NAMALWA (cell line): ENCODE results near the gene MATN4.

Experiments
- DNase-seq: peaks from one replicate; pipeline ENCODE4 v3.0.0-alpha.2; 2015; ENCODE audit warnings: low spot score

The MATN4 gene

GRCh38 chr20:45290677-45291355 lies 17.3 kb downstream of the MATN4 start:
- DNase-seq, result peak; percentile 87

DNA sequence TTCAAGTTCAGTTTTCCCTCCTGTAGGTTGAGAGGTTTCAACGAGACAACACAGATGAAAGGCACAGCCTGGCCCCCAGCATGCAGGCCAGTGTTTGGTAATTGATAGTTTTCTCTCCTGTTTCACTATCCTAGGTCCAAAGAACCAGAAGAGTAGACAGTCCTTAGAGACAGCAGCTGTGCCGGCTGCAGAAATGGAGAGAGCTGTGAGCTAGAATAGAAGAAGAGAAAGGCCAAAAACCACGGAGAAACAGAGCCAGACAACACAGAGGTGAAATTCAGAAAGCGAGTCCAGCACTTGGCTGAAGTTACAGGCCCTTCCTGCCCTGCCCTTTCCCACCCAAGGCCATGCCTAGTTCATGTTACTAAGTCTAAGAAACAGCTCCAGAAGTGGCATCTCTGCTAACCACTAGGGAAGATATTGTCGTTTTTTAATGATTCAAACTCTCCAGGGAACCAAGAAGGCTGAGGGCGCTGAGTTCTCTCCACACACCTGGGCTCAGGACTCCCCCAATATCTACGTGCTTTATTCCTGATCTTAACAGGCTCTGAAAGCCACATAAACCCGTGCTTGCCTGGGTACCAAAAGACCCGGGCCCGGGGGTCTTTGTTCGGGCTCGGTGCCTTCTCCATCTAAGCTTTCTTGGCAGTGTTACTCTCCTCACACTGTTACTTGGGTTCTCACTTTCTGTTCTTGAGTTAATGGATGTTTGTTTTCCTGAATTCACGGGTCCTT lies 18.0 kb downstream of the MATN4 start:
- no peak for DNase-seq

- no peak for DNase-seq
These were observed 19.2 kb downstream of the MATN4 start for GRCh38 chr20:45288860-45289259.

GRCh38 chr20:45288376-45288775 lies 19.7 kb downstream of the MATN4 start:
- no peak for DNase-seq

- no peak for DNase-seq
These were observed 24.5 kb downstream of the MATN4 start for GRCh38 chr20:45283551-45284057.

- no peak for DNase-seq
These were observed 25.2 kb downstream of the MATN4 start for GRCh38 chr20:45282700-45283550.

GRCh38 chr20:45279992-45280391 lies 28.1 kb downstream of the MATN4 start:
- no peak for DNase-seq

DNA sequence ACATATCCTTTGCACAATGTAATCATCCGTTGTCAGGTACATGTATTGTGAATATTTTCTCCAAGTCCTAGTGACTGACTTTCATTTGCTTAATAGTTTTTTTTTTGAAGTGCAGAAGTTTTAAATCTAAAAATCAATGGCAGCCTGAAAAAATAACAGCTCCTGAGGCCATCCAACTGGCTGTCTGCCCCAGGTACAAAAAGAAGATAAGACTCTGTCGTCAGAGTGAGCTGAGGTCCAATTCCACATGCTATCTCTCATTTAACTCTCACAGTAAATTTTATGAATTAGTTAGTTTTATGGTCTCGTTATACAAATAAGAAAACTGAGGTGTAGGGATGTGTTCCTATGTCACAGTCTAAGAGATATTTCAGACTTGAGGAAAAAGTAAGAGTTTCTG lies 32.8 kb downstream of the MATN4 start:
- DNase-seq, result no peak

DNA sequence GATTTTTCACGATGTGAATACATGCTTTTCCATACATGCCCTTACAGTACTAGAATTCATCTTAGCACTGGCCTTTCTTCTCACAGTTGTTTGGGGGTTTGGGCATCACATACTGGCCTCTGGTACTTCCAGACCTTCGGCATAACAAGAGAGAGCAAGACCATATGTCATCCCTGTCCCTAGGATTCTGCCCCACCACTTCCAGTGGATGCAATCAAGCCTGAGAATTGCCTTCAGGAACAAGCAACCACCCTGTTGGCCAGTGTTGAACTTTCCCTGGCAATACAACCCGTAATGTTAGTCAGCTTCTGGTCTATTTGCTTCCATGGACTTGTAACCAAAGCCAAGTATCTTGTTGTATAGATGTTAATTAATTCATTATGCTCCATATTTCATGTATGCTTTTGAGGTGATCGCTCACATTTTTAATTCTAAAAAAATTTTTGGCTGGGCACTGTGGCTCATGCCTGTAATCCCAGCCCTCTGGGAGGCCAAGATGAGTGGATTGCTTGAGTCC lies 38.3 kb downstream of the MATN4 start:
- no peak for DNase-seq

DNA sequence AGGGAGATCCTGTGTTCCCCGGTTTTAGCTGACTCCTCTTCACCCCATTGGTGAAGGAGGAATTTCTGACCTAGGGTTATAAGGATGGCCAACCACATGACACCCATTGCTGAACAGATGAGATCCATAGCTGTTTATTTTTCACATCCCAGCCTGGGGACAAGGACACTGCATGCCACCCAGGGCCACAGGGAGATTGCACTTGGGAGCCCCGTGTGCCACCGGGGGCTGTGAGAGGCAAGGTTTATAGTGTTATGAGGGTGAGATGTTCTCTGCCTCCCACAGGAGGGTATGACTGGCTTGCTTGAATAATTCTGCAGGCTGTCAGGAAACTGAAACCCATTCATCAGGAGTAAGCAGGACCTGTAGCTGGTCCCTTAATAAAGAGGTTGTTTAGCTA lies 39.0 kb downstream of the MATN4 start:
- DNase-seq, result no peak

DNA sequence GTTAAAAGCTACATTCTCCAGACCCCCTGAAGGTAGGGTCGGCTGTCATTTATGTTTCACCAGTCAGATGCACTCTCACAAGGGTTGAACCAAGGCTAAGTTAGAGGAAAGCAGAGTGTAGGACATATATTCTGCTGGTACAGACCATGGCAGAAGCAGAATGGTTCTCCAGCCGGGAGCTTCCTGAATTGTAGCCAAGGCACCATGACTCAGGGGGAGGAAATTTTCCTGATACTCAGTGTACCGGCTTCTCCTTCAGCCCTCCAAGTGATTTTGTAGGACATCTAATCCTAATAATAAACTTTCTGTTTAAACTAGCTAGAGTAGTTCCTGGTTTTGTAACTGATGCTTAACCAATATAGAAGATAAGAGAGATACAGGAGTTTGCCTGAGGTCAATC lies 39.6 kb downstream of the MATN4 start:
- no peak for DNase-seq

DNA sequence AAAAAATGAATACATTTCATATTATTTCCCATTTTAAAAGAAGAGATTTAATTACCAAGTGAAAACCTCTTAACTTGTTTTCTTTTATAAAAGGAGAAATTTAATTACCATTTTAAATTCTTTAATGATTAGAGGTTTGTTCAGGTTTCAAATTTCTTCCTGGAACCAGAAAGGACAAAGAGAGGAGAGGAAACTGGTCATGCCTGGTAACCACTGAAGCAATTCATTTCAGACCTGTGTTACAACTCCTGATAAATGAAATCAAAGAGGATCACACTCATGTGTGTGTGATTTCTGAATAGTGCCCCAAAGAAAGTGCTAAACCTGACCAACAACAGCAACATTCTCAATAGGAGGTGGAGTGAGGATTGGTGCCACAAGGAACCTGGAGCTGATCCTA lies 41.1 kb downstream of the MATN4 start:
- no peak for DNase-seq

- DNase-seq, result no peak
These were observed 44.4 kb downstream of the MATN4 start for GRCh38 chr20:45263556-45264266.

DNA sequence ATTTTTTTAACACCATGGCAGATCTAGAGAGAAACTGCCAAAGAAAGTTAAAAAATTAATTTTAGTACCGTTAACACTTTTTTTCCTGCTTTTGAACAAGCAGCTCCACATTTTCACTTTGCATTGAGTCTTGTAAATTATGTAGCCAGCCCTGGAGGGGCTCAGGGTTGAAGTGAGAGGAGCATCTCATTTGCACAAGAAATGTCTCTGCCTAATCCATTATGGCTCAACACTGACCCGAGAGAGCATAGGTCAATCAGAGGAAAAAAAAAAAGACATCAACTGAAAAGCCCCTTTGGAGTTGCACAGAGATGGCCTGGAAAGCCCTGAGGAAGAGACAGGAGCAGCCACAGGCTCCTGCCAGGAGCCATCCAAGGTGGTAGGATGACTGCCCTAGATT lies 49.4 kb downstream of the MATN4 start:
- no peak for DNase-seq

DNA sequence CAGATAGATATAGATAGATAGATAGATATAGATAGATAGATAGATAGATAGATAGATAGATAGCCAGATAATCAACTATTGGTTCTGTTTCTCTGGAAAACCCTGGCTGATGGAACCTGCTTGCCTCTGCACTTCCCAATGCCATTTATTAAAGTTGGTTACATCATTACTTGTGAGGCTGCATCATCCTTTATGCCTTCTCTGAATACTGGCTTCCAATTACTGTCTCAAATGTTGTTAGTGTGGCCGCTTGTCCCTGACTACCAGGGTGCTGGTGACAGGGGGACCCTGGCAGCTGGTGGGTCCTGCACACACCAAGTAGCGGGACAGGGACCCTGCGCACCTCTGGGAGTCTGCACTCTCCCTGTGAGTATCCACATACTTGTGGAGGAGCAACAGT lies 49.8 kb downstream of the MATN4 start:
- DNase-seq, result no peak

GRCh38 chr20:45257711-45258110 lies 50.4 kb downstream of the MATN4 start:
- DNase-seq, result no peak

DNA sequence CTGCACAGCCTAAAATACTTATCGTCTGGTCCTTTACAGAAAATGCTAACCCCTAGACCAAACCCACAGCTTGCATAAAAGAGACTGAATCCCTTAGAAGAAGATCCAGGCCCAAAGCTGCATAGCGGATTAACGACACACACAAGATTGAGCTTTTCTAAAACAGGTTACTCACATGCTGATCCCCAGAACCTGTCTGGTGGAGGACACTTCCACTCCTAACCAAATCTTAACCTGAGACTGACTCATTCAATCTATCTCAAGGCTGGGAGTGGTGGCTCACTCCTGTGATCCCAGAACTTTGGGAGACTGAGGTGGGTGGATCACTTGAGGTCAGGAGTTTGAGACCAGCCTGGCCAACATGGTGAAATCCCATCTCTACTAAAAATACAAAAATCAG lies 50.9 kb downstream of the MATN4 start:
- DNase-seq, result no peak

DNA sequence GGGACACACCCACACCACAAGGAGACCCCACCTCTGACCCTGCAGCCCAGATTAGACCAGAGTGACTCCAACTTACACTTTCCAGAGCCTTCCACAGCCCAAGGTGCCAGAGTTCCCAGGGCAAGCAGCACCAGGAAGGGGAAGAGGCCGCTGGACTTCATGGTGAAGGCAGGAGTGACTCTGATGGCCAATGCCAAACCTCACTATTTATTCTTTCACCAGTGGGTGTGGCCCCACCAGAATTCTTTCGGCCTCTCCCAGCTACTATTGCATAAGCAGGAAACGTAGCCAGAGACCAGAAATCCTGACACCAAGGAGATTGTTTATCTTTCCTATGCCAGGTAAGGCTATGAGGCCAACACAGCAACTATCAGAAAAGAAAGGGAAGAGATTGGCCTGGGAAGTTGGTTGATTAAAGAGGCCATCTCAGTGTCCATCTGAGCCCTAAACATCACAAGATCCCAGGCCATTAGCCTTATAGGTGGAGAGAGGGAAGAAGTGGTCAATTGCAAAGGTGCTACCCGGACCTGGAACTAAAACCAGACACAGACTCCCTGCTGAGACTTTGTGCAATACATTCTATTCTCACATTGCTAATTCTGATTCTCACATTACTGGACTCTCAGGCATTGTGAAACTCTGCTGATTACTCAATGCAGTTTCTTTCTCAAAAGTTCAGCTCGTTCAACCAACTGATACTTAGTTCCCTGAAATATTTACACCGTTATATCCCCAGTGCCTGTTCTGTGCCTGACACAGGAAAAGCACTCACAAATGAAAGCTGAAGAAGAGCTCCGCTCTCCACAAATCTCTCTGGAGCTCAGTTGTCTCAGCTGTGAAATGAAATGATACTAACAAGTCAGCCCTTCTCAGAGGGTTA lies 53.5 kb downstream of the MATN4 start, which contains the start of gene SLPI:
Gene SLPI (minus strand): TSS at position 182 of the 880 bp plus-strand sequence. CDS start 21 bp downstream, at position 161.
- DNase-seq, result no peak

GRCh38 chr20:45253261-45253660 lies 54.8 kb downstream of the MATN4 start:
- no peak for DNase-seq

DNA sequence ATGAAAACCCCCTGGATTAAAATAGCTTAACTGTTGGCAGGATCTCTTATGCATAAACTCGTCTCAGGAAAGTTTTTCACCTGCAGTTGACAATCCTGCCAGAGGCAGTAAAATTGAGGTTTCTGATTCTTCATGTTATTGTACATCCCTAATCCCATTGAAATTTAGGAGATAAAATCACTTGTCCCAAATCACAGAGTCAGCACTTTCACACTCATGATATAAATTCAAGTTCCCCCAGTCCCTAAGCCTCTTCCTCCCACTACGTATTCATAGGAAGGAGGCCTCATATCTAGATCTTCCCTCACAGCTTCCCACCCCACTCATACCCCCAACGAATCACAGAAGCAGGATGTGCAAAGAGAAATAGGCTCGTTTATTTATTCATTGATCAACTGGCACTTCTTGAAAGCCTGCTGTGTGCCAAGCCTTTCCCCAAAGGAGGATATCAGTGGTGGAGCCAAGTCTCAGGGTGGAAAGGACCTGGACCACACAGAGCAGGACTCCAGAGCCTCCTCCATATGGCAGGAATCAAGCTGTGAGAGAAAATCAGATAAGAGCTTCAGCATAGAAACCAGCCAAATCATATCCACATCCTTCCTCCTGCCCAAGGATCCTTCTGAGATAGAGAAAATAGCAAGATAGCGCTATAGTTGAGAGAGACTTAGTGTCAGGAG lies 56.1 kb downstream of the MATN4 start:
- DNase-seq, result no peak
